MV-4-11 (cell line): ENCODE data around the gene SF3B3.
"Not testable (repeated sequence)": the region's sequence is repeated elsewhere in the genome, so short reads cannot be mapped to it uniquely, and the experiment has no call there.

Experiments
- DNase-seq: peaks from one replicate; lab custom pipeline; 2025; lab: John Stamatoyannopoulos, UW

The SF3B3 gene

DNA sequence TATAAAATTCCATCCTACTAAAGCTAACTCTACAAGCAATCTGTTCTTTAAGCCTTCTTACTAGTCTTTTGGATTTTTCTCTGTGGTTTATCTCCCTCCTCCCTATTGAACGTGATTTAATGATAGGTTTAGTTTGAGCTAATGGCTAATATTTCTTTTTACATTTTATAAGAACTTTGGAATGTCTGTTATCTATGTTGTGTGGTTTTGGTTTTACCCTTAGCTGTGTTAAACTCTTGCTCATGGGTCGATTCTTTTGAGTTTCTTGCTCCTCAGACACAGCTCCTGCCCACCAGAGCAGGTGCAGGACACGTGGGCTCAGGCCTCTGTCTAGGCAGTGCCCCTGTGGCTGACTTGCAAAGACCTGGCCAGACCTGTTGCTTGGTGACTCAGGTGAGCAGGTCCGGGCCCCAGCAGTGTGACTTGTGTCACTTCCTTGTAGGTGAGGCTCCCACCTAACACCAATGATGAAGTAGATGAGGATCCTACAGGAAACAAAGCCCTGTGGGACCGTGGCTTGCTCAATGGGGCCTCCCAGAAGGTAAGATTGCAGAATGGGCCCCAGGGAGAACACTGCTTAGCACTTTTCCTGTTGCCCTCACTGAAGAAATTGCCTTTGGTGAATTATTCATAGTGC lies 45.1 kb downstream of the SF3B3 start:
- no peak for DNase-seq

DNA sequence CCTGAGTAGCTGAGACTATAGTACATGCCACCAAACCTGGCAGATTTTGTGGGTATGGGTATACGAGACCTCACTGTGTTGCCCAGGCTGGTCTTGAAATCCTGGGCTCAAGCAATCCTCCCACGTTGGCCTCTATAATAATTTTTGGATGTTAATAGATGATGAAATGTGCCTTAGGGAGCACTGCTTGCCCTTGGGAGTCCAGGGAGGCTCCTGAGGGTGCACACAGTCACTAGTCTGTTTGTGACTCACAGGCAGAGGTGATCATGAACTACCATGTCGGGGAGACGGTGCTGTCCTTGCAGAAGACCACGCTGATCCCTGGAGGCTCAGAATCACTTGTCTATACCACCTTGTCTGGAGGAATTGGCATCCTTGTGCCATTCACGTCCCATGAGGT lies 46.1 kb downstream of the SF3B3 start:
- DNase-seq, result no peak

DNA sequence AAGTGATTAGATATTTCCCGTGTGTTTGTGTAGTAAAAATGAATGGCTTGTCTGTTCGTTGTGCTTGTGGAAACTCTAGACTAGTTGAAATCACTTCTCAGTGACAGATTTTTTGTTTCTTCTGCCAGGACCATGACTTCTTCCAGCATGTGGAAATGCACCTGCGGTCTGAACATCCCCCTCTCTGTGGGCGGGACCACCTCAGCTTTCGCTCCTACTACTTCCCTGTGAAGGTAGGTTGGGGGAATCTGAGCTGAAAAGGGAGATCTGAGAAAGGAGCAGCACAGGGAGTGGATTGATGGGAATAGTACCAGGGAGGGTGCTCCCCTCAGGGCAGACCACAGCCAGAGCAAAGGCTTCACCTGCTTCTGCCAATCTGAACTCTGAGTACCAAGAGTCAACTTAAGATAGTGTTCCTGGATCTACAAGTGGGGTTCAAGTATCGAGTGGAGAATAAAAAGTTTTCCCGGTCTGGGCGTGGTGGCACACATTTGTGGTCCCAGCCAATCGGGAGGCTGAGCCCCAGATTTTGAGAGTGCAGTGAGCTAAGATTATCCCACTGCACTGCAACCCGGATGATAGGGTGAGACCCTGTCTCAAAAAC lies 47.5 kb downstream of the SF3B3 start:
- DNase-seq, result no peak

DNA sequence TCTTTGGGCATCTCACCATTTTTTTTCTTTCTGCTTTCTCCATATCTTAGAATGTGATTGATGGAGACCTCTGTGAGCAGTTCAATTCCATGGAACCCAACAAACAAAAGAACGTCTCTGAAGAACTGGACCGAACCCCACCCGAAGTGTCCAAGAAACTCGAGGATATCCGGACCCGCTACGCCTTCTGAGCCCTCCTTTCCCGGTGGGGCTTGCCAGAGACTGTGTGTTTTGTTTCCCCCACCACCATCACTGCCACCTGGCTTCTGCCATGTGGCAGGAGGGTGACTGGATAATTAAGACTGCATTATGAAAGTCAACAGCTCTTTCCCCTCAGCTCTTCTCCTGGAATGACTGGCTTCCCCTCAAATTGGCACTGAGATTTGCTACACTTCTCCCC lies 48.0 kb downstream of the SF3B3 start:
- no peak for DNase-seq

DNA sequence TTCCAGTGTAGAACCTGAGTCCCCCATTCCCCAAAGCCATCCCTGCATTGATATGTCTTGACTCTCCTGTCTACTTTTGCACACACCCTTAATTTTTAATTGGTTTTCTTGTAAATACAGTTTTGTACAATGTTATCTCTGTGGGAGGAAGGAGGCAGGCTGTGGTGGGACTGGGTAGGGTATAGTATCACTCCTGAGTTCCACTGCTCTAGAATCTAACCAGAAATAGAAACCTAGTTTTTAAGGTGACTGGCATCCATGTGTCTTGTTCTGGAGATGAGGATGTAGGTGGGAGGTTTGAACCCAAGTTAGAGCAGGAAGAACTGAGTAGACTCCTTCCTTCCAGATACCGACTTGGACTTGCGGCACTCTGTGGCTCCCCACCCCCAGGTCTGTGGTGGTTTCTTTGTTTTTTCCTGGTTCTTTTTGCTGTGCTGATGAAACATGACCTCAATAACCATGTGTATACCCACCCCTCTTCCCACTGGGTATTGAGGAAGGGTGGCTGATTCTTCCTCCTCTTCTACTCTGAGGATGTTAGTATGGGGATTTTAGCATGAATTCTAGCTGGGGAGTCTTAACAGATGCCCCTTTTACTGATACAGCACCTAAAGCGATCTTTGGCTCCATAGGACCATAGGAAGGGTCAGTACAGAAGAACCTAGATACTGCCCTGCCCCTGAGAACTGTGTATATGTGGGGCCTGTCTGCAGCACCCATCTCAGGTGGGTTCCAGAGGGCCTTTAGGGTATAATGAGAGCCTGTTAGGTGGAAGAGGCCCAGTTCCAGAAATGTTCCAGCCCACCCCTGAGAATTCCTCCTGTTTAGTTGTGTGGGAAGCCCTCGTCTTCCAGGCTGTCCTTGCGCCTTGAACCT lies 48.7 kb downstream of the SF3B3 start:
- no peak for DNase-seq

GRCh38 chr16:70572926-70573270 lies 49.3 kb downstream of the SF3B3 start:
- no peak for DNase-seq

DNA sequence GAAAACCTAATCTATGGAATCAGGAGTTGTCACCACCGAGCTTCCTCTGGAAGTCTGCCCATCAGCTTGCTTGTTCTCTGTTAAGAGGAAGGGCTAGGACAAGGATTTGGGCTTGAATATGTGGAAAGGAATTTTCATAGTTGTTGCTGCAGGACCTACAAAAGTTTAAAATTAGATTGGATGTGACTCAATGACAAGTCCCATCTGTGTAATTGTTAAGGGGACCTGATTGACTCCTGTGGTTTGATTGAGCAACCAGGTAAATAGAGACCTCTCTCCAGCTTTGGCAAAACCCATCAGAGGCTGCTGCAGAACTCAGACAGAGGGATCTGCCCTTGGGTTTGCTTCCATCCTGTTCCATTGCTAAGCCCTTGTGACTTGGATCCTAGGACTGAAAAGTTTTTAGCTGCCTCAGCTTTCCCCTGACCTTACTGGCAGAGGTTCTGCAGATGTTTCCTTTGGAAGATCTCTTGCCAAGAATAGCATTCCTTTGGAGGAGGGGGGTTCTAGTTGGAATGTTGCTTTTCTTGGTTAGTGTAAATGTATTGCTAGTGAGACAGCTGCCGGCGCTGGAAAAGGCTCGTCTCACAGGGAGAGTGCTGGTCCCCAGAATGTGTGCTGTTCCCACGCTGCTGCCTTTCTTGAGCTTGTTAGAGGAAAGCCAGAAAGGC lies 50.0 kb downstream of the SF3B3 start:
- no peak for DNase-seq

GRCh38 chr16:70574595-70575271 lies 51.1 kb downstream of the SF3B3 start:
- no peak for DNase-seq

- DNase-seq, result no peak
Observed at GRCh38 chr16:70575376-70575775, 51.8 kb downstream of the SF3B3 start.

- DNase-seq, result peak; percentile 67
Observed at GRCh38 chr16:70576431-70577255, 53.0 kb downstream of the SF3B3 start.

GRCh38 chr16:70577256-70577698 lies 53.7 kb downstream of the SF3B3 start:
- no peak for DNase-seq

GRCh38 chr16:70578035-70578434 lies 54.4 kb downstream of the SF3B3 start:
- no peak for DNase-seq

GRCh38 chr16:70579248-70579647 lies 55.6 kb downstream of the SF3B3 start:
- DNase-seq, result no peak

DNA sequence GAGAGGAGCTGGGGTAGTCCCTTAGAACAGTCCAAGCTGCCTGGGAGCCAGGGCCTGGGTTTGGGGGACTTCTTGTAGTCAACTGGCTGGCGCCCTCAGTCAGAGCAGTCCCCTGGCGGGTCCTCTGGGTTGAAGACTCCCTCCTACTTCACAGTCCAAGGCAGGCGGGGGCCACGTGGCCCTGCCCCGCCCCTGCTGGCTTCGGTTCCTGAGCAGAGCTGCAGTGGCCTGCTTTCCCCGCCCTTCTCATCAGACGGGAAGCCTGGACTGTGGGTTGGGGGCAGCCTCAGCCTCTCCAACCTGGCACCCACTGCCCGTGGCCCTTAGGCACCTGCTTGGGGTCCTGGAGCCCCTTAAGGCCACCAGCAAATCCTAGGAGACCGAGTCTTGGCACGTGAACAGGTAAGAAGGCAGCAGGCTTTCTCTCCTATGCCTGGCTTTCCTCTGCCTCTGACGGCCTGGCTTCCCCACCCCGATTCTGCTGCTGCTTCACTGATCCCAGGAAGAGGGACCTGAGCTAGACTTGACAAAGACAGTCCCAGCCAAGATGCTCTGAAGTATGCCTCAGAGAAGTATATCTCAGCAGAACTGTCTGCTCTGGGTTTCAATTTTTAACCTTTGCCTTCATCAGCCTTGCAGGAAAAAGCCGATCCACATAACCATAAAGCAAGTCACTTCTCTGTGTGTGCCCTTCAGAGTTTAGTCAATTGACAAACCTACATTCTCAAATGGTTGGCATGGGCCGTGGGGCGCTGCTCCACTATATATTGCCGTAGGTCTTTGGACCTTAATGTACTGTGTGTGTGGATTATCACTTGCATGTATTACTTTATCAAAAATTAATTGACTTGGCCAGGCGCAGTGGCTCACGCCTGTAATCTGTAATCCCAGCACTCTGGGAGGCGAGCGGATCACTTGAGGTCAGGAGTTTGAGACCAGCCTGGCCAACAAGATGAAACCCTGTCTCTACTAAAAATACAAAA lies 56.3 kb downstream of the SF3B3 start:
- no peak for DNase-seq

DNA sequence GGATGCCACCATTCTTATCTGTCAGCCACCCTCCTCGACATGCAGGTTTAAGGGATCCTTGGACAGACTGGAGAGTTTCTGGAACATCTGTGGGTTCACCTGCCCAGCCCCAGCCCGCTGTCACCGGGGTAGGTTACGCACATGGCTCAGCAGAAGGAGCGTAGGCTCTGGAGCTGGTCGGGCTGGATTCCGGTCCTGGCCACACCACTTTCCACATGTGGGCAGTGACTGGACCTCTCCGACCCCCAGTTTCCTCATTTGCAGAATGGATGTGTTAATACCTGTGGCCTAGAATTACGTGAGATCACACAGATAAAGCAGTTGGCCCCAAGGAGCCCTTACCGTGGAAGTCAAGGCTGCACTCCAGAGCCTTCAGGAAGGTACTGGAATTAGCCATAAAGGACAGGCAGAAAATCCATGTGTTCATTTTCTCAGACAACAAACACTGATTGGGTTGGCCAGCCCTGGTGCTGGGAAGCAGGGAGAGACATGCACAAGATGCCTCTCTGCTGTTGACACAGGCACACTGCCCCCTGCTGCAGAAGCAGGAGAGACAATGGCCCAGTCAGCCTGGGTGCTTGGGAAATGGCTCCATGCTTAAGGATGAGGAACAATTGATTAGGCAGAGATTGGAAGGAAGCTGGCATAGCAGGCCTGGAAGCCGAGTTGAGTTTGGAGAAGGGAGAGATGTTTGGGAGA lies 58.8 kb downstream of the SF3B3 start:
- no peak for DNase-seq

DNA sequence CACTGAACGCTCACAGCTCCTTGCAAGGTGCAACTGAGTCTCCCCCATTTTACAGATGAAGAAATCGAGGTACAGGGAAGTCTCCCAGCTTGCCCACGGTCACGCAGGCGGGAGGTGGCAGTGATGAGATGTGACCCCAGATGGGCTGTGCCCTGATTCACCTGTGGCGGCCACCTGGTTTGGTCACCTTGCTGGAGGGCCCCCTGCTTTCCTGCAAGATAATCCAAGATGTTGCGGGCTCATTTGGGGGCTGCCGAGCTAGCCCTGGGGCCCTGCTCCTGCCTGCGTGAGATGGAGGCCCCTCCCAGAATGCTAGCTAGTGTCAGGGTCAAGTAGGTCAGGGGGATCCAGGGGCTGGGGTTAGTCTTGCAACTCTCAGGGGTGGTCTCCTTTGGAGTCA lies 63.1 kb downstream of the SF3B3 start:
- DNase-seq, result no peak

DNA sequence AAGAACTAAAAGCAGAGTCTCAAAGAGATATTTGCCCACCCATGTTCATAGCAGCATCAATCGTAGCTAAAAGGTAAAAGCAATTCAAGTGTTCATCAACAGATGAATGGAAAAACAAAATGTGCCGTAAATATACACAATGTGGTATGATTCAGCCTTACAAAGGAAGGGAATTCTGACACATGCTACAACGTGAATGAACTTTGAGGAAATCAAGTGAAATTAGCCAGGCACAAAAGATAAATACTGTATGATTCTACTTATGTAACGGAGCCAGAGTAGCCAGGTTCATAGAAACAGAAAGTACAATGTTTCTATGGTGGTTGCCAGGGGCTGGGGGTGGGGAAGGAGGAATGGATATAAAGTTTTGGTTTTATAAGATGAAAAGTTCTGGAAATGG lies 64.9 kb downstream of the SF3B3 start:
- no peak for DNase-seq

GRCh38 chr16:70589416-70589815 lies 65.8 kb downstream of the SF3B3 start:
- not testable (repeated sequence) for DNase-seq

DNA sequence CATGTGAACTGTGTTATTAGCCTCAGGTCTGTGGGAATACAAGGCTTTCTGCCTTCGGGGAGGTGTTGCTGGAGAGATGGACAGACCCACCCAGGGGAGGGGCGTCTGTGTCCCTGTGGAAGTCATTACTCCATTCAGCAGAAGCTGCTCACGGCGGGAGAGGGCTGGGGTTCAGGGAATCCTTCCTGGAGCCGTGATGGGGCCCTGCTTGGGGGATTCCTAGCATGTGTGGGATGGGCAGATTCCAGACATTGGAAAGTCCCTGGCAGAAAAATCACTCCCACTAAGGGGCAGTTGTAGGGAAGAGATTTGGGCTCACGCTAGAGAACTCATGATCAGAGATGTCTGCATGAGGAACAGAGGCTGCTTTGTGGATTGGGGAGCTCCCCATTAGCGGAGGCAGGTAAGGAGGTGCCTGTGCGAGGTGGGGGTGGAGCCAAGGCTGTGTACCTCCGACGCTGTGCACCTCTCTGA lies 66.4 kb downstream of the SF3B3 start:
- no peak for DNase-seq
